Measurements from ENCODE around the gene RFC5. TPM values are rescaled to one million over a fixed set of nuclear protein-coding genes. Genes with fewer than 3 reads are reported as not detected.

Gene RFC5
- total and polyA plus RNA-seq, 2 of the 13 experiments (the other 11 are each of a cell fraction or from before 2014, with no cell fraction given) = 16.8 to 51.4 TPM

GRCh38 chr12:118044577-118044976 lies 28.1 kb downstream of the RFC5 start (continued):
- TF ChIP-seq NRL (CRISPR knock-in tag; IDR thresholded peaks at IDR 0.05; ENCODE audit: borderline replicate concordance) (no peak), ZIK1 (CRISPR knock-in tag; IDR thresholded peaks at IDR 0.05; ENCODE audit: borderline replicate concordance, low read depth) (no peak), EED (CRISPR knock-in tag; IDR thresholded peaks at IDR 0.05) (no peak), DPF2 (CRISPR knock-in tag; IDR thresholded peaks at IDR 0.05; ENCODE audit: borderline replicate concordance, low read depth) (no peak), GABPA (IDR thresholded peaks at IDR 0.05; ENCODE audit: low read depth, low read length) (no peak), GABPA (CRISPR knock-in tag; IDR thresholded peaks at IDR 0.05; ENCODE audit: low read depth) (no peak), HNF4G (IDR thresholded peaks at IDR 0.05; ENCODE audit: borderline replicate concordance, low read depth, low read length) (0 out of 2 replicates have a peak, but pooled peaks have one; percentile 33), HNF4G (CRISPR knock-in tag; IDR thresholded peaks at IDR 0.05; ENCODE audit: borderline replicate concordance, low read depth) (no peak), ZNF883 (CRISPR knock-in tag; IDR thresholded peaks at IDR 0.05; ENCODE audit: not compliant biosample characterization) (no peak), LCORL (IDR thresholded peaks at IDR 0.05) (no peak), LCORL (CRISPR knock-in tag; IDR thresholded peaks at IDR 0.05) (no peak), ZNF879 (CRISPR knock-in tag; IDR thresholded peaks at IDR 0.05) (no peak), ZNF30 (CRISPR knock-in tag; IDR thresholded peaks at IDR 0.05) (no peak), FLYWCH1 (CRISPR knock-in tag; IDR thresholded peaks at IDR 0.05) (no peak), MAX (IDR thresholded peaks at IDR 0.05) (no peak), ZNF432 (CRISPR knock-in tag; IDR thresholded peaks at IDR 0.05; ENCODE audit: borderline replicate concordance) (no peak), MEIS2 (CRISPR knock-in tag; IDR thresholded peaks at IDR 0.05) (no peak), ESRRA (CRISPR knock-in tag; IDR thresholded peaks at IDR 0.05; ENCODE audit: low read depth) (no peak), ZNF468 (CRISPR knock-in tag; IDR thresholded peaks at IDR 0.05) (no peak), ZNF558 (CRISPR knock-in tag; IDR thresholded peaks at IDR 0.05; ENCODE audit: borderline replicate concordance) (no peak), REL (CRISPR knock-in tag; conservative IDR thresholded peaks at IDR 0.05) (no peak), HNRNPL (IDR thresholded peaks at IDR 0.05; ENCODE audit: low read depth, low read length) (no peak), HDAC1 (CRISPR knock-in tag; IDR thresholded peaks at IDR 0.05) (0 out of 2 replicates have a peak, but pooled peaks have one; percentile 29), CBX2 (IDR thresholded peaks at IDR 0.05; ENCODE audit: low read depth, low read length) (no peak), CBX2 (CRISPR knock-in tag; IDR thresholded peaks at IDR 0.05; ENCODE audit: low read depth) (no peak)
- TF ChIP-seq, protein P1, sequence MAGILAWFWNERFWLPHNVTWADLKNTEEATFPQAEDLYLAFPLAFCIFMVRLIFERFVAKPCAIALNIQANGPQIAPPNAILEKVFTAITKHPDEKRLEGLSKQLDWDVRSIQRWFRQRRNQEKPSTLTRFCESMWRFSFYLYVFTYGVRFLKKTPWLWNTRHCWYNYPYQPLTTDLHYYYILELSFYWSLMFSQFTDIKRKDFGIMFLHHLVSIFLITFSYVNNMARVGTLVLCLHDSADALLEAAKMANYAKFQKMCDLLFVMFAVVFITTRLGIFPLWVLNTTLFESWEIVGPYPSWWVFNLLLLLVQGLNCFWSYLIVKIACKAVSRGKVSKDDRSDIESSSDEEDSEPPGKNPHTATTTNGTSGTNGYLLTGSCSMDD (CRISPR knock-in tag; IDR thresholded peaks at IDR 0.05) = no peak
- TF ChIP-seq, protein P2, sequence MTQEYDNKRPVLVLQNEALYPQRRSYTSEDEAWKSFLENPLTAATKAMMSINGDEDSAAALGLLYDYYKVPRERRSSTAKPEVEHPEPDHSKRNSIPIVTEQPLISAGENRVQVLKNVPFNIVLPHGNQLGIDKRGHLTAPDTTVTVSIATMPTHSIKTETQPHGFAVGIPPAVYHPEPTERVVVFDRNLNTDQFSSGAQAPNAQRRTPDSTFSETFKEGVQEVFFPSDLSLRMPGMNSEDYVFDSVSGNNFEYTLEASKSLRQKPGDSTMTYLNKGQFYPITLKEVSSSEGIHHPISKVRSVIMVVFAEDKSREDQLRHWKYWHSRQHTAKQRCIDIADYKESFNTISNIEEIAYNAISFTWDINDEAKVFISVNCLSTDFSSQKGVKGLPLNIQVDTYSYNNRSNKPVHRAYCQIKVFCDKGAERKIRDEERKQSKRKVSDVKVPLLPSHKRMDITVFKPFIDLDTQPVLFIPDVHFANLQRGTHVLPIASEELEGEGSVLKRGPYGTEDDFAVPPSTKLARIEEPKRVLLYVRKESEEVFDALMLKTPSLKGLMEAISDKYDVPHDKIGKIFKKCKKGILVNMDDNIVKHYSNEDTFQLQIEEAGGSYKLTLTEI (CRISPR knock-in tag; conservative IDR thresholded peaks at IDR 0.05) = no peak
- TF ChIP-seq, protein P3, sequence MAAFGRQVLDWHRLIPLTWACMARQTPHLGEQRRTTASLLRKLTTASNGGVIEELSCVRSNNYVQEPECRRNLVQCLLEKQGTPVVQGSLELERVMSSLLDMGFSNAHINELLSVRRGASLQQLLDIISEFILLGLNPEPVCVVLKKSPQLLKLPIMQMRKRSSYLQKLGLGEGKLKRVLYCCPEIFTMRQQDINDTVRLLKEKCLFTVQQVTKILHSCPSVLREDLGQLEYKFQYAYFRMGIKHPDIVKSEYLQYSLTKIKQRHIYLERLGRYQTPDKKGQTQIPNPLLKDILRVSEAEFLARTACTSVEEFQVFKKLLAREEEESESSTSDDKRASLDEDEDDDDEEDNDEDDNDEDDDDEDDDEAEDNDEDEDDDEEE (CRISPR knock-in tag; IDR thresholded peaks at IDR 0.05) = no peak
- TF ChIP-seq, protein P4, sequence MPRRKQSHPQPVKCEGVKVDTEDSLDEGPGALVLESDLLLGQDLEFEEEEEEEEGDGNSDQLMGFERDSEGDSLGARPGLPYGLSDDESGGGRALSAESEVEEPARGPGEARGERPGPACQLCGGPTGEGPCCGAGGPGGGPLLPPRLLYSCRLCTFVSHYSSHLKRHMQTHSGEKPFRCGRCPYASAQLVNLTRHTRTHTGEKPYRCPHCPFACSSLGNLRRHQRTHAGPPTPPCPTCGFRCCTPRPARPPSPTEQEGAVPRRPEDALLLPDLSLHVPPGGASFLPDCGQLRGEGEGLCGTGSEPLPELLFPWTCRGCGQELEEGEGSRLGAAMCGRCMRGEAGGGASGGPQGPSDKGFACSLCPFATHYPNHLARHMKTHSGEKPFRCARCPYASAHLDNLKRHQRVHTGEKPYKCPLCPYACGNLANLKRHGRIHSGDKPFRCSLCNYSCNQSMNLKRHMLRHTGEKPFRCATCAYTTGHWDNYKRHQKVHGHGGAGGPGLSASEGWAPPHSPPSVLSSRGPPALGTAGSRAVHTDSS (CRISPR knock-in tag; conservative IDR thresholded peaks at IDR 0.05) = no peak
